Natural killer cell treated with Interleukin-12 subunit alpha and Interleukin-12 subunit beta and Interleukin-15 and Interleukin-18, amount 100 ng/mL, for 72 hours (primary cell): ENCODE results near the gene DOC2B. TPM values are rescaled to one million over a fixed set of nuclear protein-coding genes. Genes with fewer than 3 reads are reported as not detected.
"Not testable (repeated sequence)": the region's sequence is repeated elsewhere in the genome, so short reads cannot be mapped to it uniquely, and the experiment has no call there.

ENCODE experiments used
- ATAC-seq, 2 donors: fragments of 150-1000 bp; cut with Tn5 transposase in 1 of 2; sonication (Bioruptor Pico), chemical (Tn5 transposase) in 1 of 2; 2 replicates each; pipeline ENCODE4 v1.10.0; 2021
- DNase-seq: peaks from one replicate; pipeline ENCODE4 v3.0.0; 2022; ENCODE audit warnings: low spot score
- H3K27ac Mint-ChIP-seq, 2 donors: 1 replicate in 1 of 2; 2 replicates in 1 of 2; pipeline ENCODE4 v1.8.0; 2022; ENCODE audit warnings: mixed read lengths in 2 of 2, mild to moderate bottlenecking in 1 of 2, moderate library complexity in 1 of 2
- H3K27me3 Mint-ChIP-seq, 2 donors: 1 replicate in 1 of 2; 2 replicates in 1 of 2; pipeline ENCODE4 v1.8.0; 2022; ENCODE audit warnings: mixed read lengths in 2 of 2
- H3K36me3 Mint-ChIP-seq: one replicate; pipeline ENCODE4 v1.8.0; 2022; ENCODE audit warnings: mixed read lengths
- H3K4me1 Mint-ChIP-seq, 2 donors: 1 replicate in 1 of 2; 2 replicates in 1 of 2; pipeline ENCODE4 v1.8.0; 2022; ENCODE audit warnings: low read depth in 2 of 2, mixed read lengths in 2 of 2, mild to moderate bottlenecking in 1 of 2
- H3K4me3 Mint-ChIP-seq: one replicate; pipeline ENCODE4 v1.8.0; 2022; ENCODE audit warnings: mixed read lengths
- H3K9me3 Mint-ChIP-seq: 2 replicates; pipeline ENCODE4 v1.8.0; 2022; ENCODE audit warnings: mixed read lengths
- total RNA-seq, 2 donors: library from RNA; stranded (reverse); gene quantifications; one replicate each; pipeline ENCODE4 v1.2.3, GENCODE V29; 2022

The DOC2B gene
- total RNA-seq, 2 donors from 2014 or later = 3.7 to 17.9 TPM

GRCh38 chr17:173166-173911 is 8.1 kb downstream of the DOC2B start:
- Mint-ChIP-seq H3K27ac (no peak overlapping the region), H3K4me1 (peaks cover 0 to 4% of the 10 kb centered on the region in 2 donors), H3K27me3 (peaks cover 5 to 7% of the 10 kb centered on the region in 2 donors), H3K4me3 (no peak overlapping the region), H3K9me3 (no peaks in the 10 kb centered on the region), H3K36me3 (no peaks in the 10 kb centered on the region)
- ATAC-seq (no peak), DNase-seq (no peak)

GRCh38 chr17:172401-172800 is 9.0 kb downstream of the DOC2B start:
- no peak overlapping the region for H3K27ac Mint-ChIP-seq
- peaks cover 0 to 4% of the 10 kb centered on the region in 2 donors for H3K4me1 Mint-ChIP-seq
- peak; percentile 21 to 22 for ATAC-seq
- H3K4me3 Mint-ChIP-seq = no peak overlapping the region
- DNase-seq = no peak
- H3K36me3 Mint-ChIP-seq = no peaks in the 10 kb centered on the region
- H3K9me3 Mint-ChIP-seq = no peaks in the 10 kb centered on the region
- H3K27me3 Mint-ChIP-seq = peaks cover 5 to 6% of the 10 kb centered on the region in 2 donors

GRCh38 chr17:171871-172270 is 9.6 kb downstream of the DOC2B start:
- Mint-ChIP-seq H3K36me3 (no peaks in the 10 kb centered on the region), H3K27me3 (peaks cover 5% of the 10 kb centered on the region in 2 donors), H3K9me3 (no peaks in the 10 kb centered on the region), H3K27ac (no peak overlapping the region), H3K4me1 (peaks cover 0 to 4% of the 10 kb centered on the region in 2 donors), H3K4me3 (no peak overlapping the region)
- DNase-seq (no peak), ATAC-seq (no peak)

GRCh38 chr17:170130-170670 is 11.2 kb downstream of the DOC2B start:
- no peak overlapping the region for H3K4me3 Mint-ChIP-seq
- H3K27ac Mint-ChIP-seq = no peak overlapping the region
- ATAC-seq (peak; percentile 45 to 56), DNase-seq (peak; percentile 44)
- no peaks in the 10 kb centered on the region for H3K9me3 Mint-ChIP-seq
- H3K27me3 Mint-ChIP-seq = peaks cover 5% of the 10 kb centered on the region in 2 donors
- H3K4me1 Mint-ChIP-seq = peaks cover 0 to 4% of the 10 kb centered on the region in 2 donors
- no peaks in the 10 kb centered on the region for H3K36me3 Mint-ChIP-seq

GRCh38 chr17:168614-169013 is 12.8 kb downstream of the DOC2B start:
- DNase-seq = peak; percentile 51
- not testable (repeated sequence) for H3K4me1 Mint-ChIP-seq, H3K9me3 Mint-ChIP-seq, H3K36me3 Mint-ChIP-seq, H3K27ac Mint-ChIP-seq, H3K4me3 Mint-ChIP-seq, H3K27me3 Mint-ChIP-seq, ATAC-seq

- Mint-ChIP-seq H3K27me3 (peaks cover 5% of the 10 kb centered on the region in 2 donors), H3K4me1 (peaks cover 0 to 4% of the 10 kb centered on the region in 2 donors), H3K4me3 (no peak overlapping the region)
Observed at GRCh38 chr17:165939-166338, 15.5 kb downstream of the DOC2B start.

GRCh38 chr17:164303-165235 is 16.9 kb downstream of the DOC2B start:
- no peaks in the 10 kb centered on the region for H3K36me3 Mint-ChIP-seq
- H3K9me3 Mint-ChIP-seq = no peaks in the 10 kb centered on the region
- ATAC-seq = peak in 1 of 2 donors; percentile 56
- no peak overlapping the region for H3K27ac Mint-ChIP-seq
- no peak overlapping the region for H3K4me3 Mint-ChIP-seq
- peak; percentile 39 for DNase-seq
- H3K4me1 Mint-ChIP-seq = peaks cover 0 to 2% of the 10 kb centered on the region in 2 donors
- peaks cover 2 to 5% of the 10 kb centered on the region in 2 donors for H3K27me3 Mint-ChIP-seq

More at GRCh38 chr17:165939-166338, 15.5 kb downstream of the DOC2B start:
- no peaks in the 10 kb centered on the region for H3K36me3 Mint-ChIP-seq
- no peak overlapping the region for H3K27ac Mint-ChIP-seq
- no peaks in the 10 kb centered on the region for H3K9me3 Mint-ChIP-seq
- no peak for DNase-seq
- ATAC-seq = no peak

- no peak for DNase-seq
- ATAC-seq = no peak
- Mint-ChIP-seq H3K9me3 (no peaks in the 10 kb centered on the region), H3K36me3 (no peaks in the 10 kb centered on the region), H3K4me3 (no peak overlapping the region), H3K27me3 (peaks cover 0 to under 1% of the 10 kb centered on the region in 2 donors), H3K27ac (no peak overlapping the region), H3K4me1 (peaks cover 0 to under 1% of the 10 kb centered on the region in 2 donors)
Observed at GRCh38 chr17:163514-164098, 17.8 kb downstream of the DOC2B start.

- no peak overlapping the region for H3K27ac Mint-ChIP-seq
- no peak for ATAC-seq
- H3K27me3 Mint-ChIP-seq = no peaks in the 10 kb centered on the region
- no peak overlapping the region for H3K4me3 Mint-ChIP-seq
- H3K9me3 Mint-ChIP-seq = no peaks in the 10 kb centered on the region
- H3K36me3 Mint-ChIP-seq = no peaks in the 10 kb centered on the region
- no peaks in the 10 kb centered on the region for H3K4me1 Mint-ChIP-seq
- DNase-seq = no peak
Observed at GRCh38 chr17:162689-163088, 18.8 kb downstream of the DOC2B start.

GRCh38 chr17:161481-161880 is 20.0 kb downstream of the DOC2B start:
- no peaks in the 10 kb centered on the region for H3K36me3 Mint-ChIP-seq
- no peak overlapping the region for H3K27ac Mint-ChIP-seq
- H3K9me3 Mint-ChIP-seq = no peaks in the 10 kb centered on the region
- DNase-seq (peak; percentile 53), ATAC-seq (no peak)
- H3K27me3 Mint-ChIP-seq = no peaks in the 10 kb centered on the region
- H3K4me1 Mint-ChIP-seq = no peaks in the 10 kb centered on the region
- no peak overlapping the region for H3K4me3 Mint-ChIP-seq

- no peaks in the 10 kb centered on the region for H3K9me3 Mint-ChIP-seq
- H3K36me3 Mint-ChIP-seq = no peaks in the 10 kb centered on the region
- H3K27me3 Mint-ChIP-seq = no peaks in the 10 kb centered on the region
- DNase-seq (peak; percentile 53), ATAC-seq (no peak)
- no peak overlapping the region for H3K27ac Mint-ChIP-seq
- no peak overlapping the region for H3K4me3 Mint-ChIP-seq
- H3K4me1 Mint-ChIP-seq = no peaks in the 10 kb centered on the region
Observed at GRCh38 chr17:160336-160735, 21.1 kb downstream of the DOC2B start.

- Mint-ChIP-seq H3K4me1 (no peaks in the 10 kb centered on the region), H3K27me3 (no peaks in the 10 kb centered on the region), H3K9me3 (no peaks in the 10 kb centered on the region), H3K27ac (no peak overlapping the region), H3K36me3 (no peaks in the 10 kb centered on the region), H3K4me3 (no peak overlapping the region)
- ATAC-seq (no peak), DNase-seq (peak; percentile 47)
Observed at GRCh38 chr17:159609-160008, 21.8 kb downstream of the DOC2B start.

GRCh38 chr17:158379-158778 is 23.1 kb downstream of the DOC2B start:
- DNase-seq (peak; percentile 44), ATAC-seq (no peak)
- no peaks in the 10 kb centered on the region for H3K27me3 Mint-ChIP-seq
- H3K4me3 Mint-ChIP-seq = no peak overlapping the region
- H3K36me3 Mint-ChIP-seq = no peaks in the 10 kb centered on the region
- H3K4me1 Mint-ChIP-seq = no peaks in the 10 kb centered on the region
- no peak overlapping the region for H3K27ac Mint-ChIP-seq
- no peaks in the 10 kb centered on the region for H3K9me3 Mint-ChIP-seq
